Colonic mucosa (tissue), 4 donors: ENCODE measurements around the gene KPNB1. TPM values are rescaled to one million over a fixed set of nuclear protein-coding genes. Genes with fewer than 3 reads are reported as not detected.
"Not testable (repeated sequence)": the region's sequence is repeated elsewhere in the genome, so short reads cannot be mapped to it uniquely, and the experiment has no call there.

ENCODE experiments used
- DNase-seq: peaks from one replicate; pipeline ENCODE4 v3.0.0-alpha.2; 2020
- H3K27ac ChIP-seq: fragments of 200-600 bp; one replicate; pipeline ENCODE4 v1.8.0; 2021
- H3K27me3 ChIP-seq: fragments of 200-600 bp; one replicate; pipeline ENCODE4 v1.8.0; 2021
- H3K36me3 ChIP-seq: fragments of 200-600 bp; one replicate; pipeline ENCODE4 v1.8.0; 2021
- H3K4me1 ChIP-seq: fragments of 200-600 bp; one replicate; pipeline ENCODE4 v1.8.0; 2021; ENCODE audit warnings: mild to moderate bottlenecking
- H3K4me3 ChIP-seq: fragments of 200-600 bp; one replicate; pipeline ENCODE4 v1.8.0; 2021
- H3K9ac ChIP-seq, 2 donors: one replicate each; pipeline ENCODE4 v1.7.0; 2013; ENCODE audit warnings: control low read depth in 2 of 2, low read depth in 2 of 2, low read length in 2 of 2
- H3K9me3 ChIP-seq: fragments of 200-600 bp; one replicate; pipeline ENCODE4 v1.8.0; 2021
- intact Hi-C: fragments of 100-400 bp; cut with DNase I; formaldehyde crosslinking; loops from one replicate; pipeline ENCODE4 v1.14.1; 2022
- total RNA-seq, 2 donors: library from RNA; stranded (reverse); fragmentation: NEBNext Ultra II Directional in 1 of 2; extraction: Animal tissue kit (Norgen Biotek cat#: 25700) in 1 of 2; gene quantifications; one replicate each; pipeline ENCODE4 v1.2.1, GENCODE V29; 2021
- TF ChIP-seq, protein P1 (sequence below): fragments of 200-600 bp; IDR thresholded peaks from one replicate; pipeline ENCODE4 v1.8.0; 2022; ENCODE audit warnings: antibody characterized with exemption, mild to moderate bottlenecking
- donor health status: healthy.
- donor health status: DM: no; HTN: no; CAD: no.
- donor health status: DM: no; HTN: no; CAD: no.

KPNB1 gene
- total RNA-seq, 2 donors from 2014 or later: 247 to 356 TPM

DNA sequence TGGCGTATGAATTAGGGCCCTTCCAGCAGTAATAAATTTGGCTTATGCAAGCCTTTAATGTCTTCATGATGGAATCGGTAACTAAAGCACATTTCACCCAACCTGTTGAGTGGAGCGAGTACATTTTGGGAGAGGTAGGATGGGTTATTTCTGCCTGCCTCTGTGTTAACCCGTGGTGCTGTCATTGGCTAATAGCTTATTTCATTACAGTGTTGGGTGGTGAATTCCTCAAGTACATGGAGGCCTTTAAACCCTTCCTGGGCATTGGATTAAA lies 26.4 kb downstream of the KPNB1 start:
- no peak for DNase-seq
- Histone ChIP-seq H3K27me3 (no peaks in the 10 kb centered on the region), H3K4me3 (no peak overlapping the region), H3K36me3 (peaks cover 58% of the 10 kb centered on the region), H3K9me3 (no peaks in the 10 kb centered on the region), H3K4me1 (no peaks in the 10 kb centered on the region), H3K27ac (no peak overlapping the region), H3K9ac (no peak overlapping the region)
- TF ChIP-seq, protein P1, sequence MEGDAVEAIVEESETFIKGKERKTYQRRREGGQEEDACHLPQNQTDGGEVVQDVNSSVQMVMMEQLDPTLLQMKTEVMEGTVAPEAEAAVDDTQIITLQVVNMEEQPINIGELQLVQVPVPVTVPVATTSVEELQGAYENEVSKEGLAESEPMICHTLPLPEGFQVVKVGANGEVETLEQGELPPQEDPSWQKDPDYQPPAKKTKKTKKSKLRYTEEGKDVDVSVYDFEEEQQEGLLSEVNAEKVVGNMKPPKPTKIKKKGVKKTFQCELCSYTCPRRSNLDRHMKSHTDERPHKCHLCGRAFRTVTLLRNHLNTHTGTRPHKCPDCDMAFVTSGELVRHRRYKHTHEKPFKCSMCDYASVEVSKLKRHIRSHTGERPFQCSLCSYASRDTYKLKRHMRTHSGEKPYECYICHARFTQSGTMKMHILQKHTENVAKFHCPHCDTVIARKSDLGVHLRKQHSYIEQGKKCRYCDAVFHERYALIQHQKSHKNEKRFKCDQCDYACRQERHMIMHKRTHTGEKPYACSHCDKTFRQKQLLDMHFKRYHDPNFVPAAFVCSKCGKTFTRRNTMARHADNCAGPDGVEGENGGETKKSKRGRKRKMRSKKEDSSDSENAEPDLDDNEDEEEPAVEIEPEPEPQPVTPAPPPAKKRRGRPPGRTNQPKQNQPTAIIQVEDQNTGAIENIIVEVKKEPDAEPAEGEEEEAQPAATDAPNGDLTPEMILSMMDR: no peak
- intact Hi-C loops: no loop called here

GRCh38 chr17:47676510-47677165 lies 26.9 kb downstream of the KPNB1 start:
- Histone ChIP-seq H3K4me3 (no peak overlapping the region), H3K9ac (no peak overlapping the region), H3K9me3 (no peaks in the 10 kb centered on the region), H3K27ac (no peak overlapping the region), H3K4me1 (no peaks in the 10 kb centered on the region), H3K36me3 (peaks cover 56% of the 10 kb centered on the region), H3K27me3 (no peaks in the 10 kb centered on the region)
- intact Hi-C loops: no loop called here
- TF ChIP-seq, protein P1: no peak
- DNase-seq: no peak

- no peak overlapping the region for H3K4me3 ChIP-seq
- TF ChIP-seq, protein P1: no peak
- no peaks in the 10 kb centered on the region for H3K4me1 ChIP-seq
- no peak for DNase-seq
- no peak overlapping the region for H3K27ac ChIP-seq
- no peak overlapping the region for H3K9ac ChIP-seq
- H3K9me3 ChIP-seq: no peaks in the 10 kb centered on the region
- intact Hi-C loops: no loop called here
- H3K36me3 ChIP-seq: peaks cover 47% of the 10 kb centered on the region
- H3K27me3 ChIP-seq: no peaks in the 10 kb centered on the region
Observed at GRCh38 chr17:47678196-47678595, 28.5 kb downstream of the KPNB1 start.

DNA sequence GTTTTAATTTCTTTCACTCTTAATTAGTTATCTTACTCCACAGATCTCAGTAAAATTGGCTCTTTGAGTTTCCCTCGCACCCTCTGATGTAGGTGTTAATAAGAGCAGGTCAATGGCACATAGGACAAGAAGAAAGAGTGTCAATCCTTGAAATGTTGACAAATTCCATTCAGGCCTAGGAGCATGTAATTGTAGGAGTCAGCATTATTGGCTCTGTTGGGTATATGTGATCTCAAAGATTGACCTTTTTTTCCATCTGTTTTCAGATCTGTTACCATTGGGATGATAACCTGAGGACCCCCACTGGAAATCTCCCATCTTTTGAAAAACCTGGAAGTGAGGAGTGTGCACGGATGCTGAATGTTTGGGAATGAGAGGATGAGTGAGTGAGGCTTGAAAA lies 32.4 kb downstream of the KPNB1 start:
- TF ChIP-seq, protein P1: no peak
- intact Hi-C loops: no loop called here
- Histone ChIP-seq H3K4me3 (no peak overlapping the region), H3K27ac (no peak overlapping the region), H3K9me3 (no peaks in the 10 kb centered on the region), H3K4me1 (no peaks in the 10 kb centered on the region), H3K27me3 (no peaks in the 10 kb centered on the region), H3K36me3 (peaks cover 22% of the 10 kb centered on the region), H3K9ac (no peak overlapping the region)
- no peak for DNase-seq

GRCh38 chr17:47682727-47683126 lies 33.0 kb downstream of the KPNB1 start:
- H3K4me3 ChIP-seq, H3K27ac ChIP-seq, DNase-seq, intact Hi-C loops, H3K27me3 ChIP-seq, H3K9me3 ChIP-seq, H3K4me1 ChIP-seq, H3K9ac ChIP-seq: not testable (repeated sequence)
- peaks cover 22% of the 10 kb centered on the region for H3K36me3 ChIP-seq

- intact Hi-C loops: no loop called here
- no peak overlapping the region for H3K27ac ChIP-seq
- peaks cover 14% of the 10 kb centered on the region for H3K36me3 ChIP-seq
Observed at GRCh38 chr17:47684025-47684424, 34.3 kb downstream of the KPNB1 start.

More at GRCh38 chr17:47684025-47684424, 34.3 kb downstream of the KPNB1 start:
- Histone ChIP-seq H3K4me1 (no peaks in the 10 kb centered on the region), H3K4me3 (no peak overlapping the region), H3K9ac (no peak overlapping the region), H3K27me3 (no peaks in the 10 kb centered on the region), H3K9me3 (no peaks in the 10 kb centered on the region)
- TF ChIP-seq, protein P1: no peak
- DNase-seq: no peak
